PC-9 (cell line): ENCODE data around the gene ELOA. TPM values are rescaled to one million over a fixed set of nuclear protein-coding genes. Genes with fewer than 3 reads are reported as not detected.

Source experiments
- BruUV-seq: library from RNA; stranded (reverse); fragments of 400-500 nt; replicated peaks from 2 replicates; lab custom pipeline; 2021; lab: Mats Ljungman, UMichigan
- CTCF ChIA-PET: fragments of 300-600 bp; sonication (Branson Sonifier 250); formaldehyde crosslinking; loops from one replicate; lab custom pipeline; 2022; ENCODE audit warnings: antibody characterized with exemption; lab: Charles Lee
- POLR2A ChIA-PET: fragments of 300-600 bp; sonication (Branson Sonifier 250); formaldehyde crosslinking; loops from one replicate; lab custom pipeline; 2022; ENCODE audit warnings: antibody characterized with exemption; ENCODE audit not compliant: unreplicated experiment; lab: Charles Lee
- DNase-seq, 2 experiments: peaks; one replicate each; pipeline versions ENCODE4 v3.0.0 to v3.0.0-alpha.2; 2015 to 2022; ENCODE audit warnings: mixed read lengths in 1 of 2
- H2AFZ ChIP-seq: fragments of 200-600 bp; sonication (generic); 2 replicates; pipeline ENCODE4 v1.8.1; 2017; ENCODE audit warnings: antibody characterized with exemption
- H3F3A ChIP-seq: fragments of 200-600 bp; sonication (generic); 2 replicates; pipeline ENCODE4 v1.8.1; 2017; ENCODE audit warnings: antibody characterized with exemption, mild to moderate bottlenecking, low read depth; ENCODE audit not compliant: insufficient read depth
- H3K27ac ChIP-seq: fragments of 200-600 bp; sonication (generic); 2 replicates; pipeline ENCODE4 v1.6.1; 2016; ENCODE audit warnings: mixed run types
- H3K27me3 ChIP-seq: fragments of 200-600 bp; sonication (generic); 2 replicates; pipeline ENCODE4 v1.6.1; 2016; ENCODE audit warnings: low read depth, mixed run types; ENCODE audit not compliant: insufficient read depth
- H3K36me3 ChIP-seq: fragments of 200-600 bp; sonication (generic); 2 replicates; pipeline ENCODE4 v1.6.1; 2016; ENCODE audit warnings: low read depth, mixed run types
- H3K4me1 ChIP-seq: fragments of 200-600 bp; sonication (generic); replicated peaks from 2 replicates; pipeline ENCODE4 v1.6.1; 2016; ENCODE audit warnings: mixed run types; ENCODE audit not compliant: insufficient read depth
- H3K4me2 ChIP-seq: fragments of 200-600 bp; sonication (generic); 2 replicates; pipeline ENCODE4 v1.6.1; 2017; ENCODE audit warnings: mixed run types
- H3K4me3 ChIP-seq: fragments of 200-600 bp; sonication (generic); 2 replicates; pipeline ENCODE4 v1.6.1; 2016; ENCODE audit warnings: mixed run types
- H3K79me2 ChIP-seq: fragments of 200-600 bp; sonication (generic); 2 replicates; pipeline ENCODE4 v1.6.1; 2017; ENCODE audit warnings: low read depth, mixed run types
- H3K9me2 ChIP-seq: fragments of 200-600 bp; sonication (generic); 2 replicates; pipeline ENCODE4 v1.8.1; 2017; ENCODE audit warnings: mild to moderate bottlenecking; ENCODE audit not compliant: insufficient read depth
- H3K9me3 ChIP-seq: fragments of 200-600 bp; sonication (generic); 2 replicates; pipeline ENCODE4 v1.8.1; 2016; ENCODE audit warnings: low read depth; ENCODE audit not compliant: insufficient read depth
- H4K20me1 ChIP-seq: fragments of 200-600 bp; sonication (generic); 2 replicates; pipeline ENCODE4 v1.8.1; 2017; ENCODE audit not compliant: insufficient read depth
- CTCF ChIP-seq: fragments of 200-600 bp; sonication (generic); conservative IDR thresholded peaks from 2 replicates; pipeline ENCODE4 v1.6.1; 2017; ENCODE audit warnings: mixed run types, antibody characterized with exemption, mild to moderate bottlenecking, moderate library complexity
- EZH2 ChIP-seq: fragments of 200-600 bp; sonication (generic); IDR thresholded peaks from 2 replicates; pipeline ENCODE4 v1.8.0; 2017; ENCODE audit warnings: antibody characterized with exemption, low read depth
- intact Hi-C: fragments of 100-400 bp; cut with micrococcal nuclease; formaldehyde crosslinking; loops from one replicate; pipeline ENCODE4 v1.10.0; 2022; ENCODE audit not compliant: unreplicated experiment
- total RNA-seq: library from RNA; stranded (reverse); gene quantifications from 2 replicates; pipeline ENCODE4 v1.2.3, GENCODE V29; 2021

The ELOA gene
- total RNA-seq, 1 experiment from 2014 or later = 26.2 TPM

GRCh38 chr1:23748016-23748415 lies 4.7 kb downstream of the ELOA start:
- Histone ChIP-seq H3K4me1 (peaks cover 11% of the 10 kb centered on the region), H3K9me3 (no peaks in the 10 kb centered on the region), H3K36me3 (no peaks in the 10 kb centered on the region), H2AFZ (no peak overlapping the region), H3K4me2 (no peak overlapping the region), H3K9me2 (no peaks in the 10 kb centered on the region), H3K27ac (no peak overlapping the region), H3K4me3 (no peak overlapping the region), H3F3A (peaks cover 10% of the 10 kb centered on the region; the same call in 1 of the 2 replicates), H3K27me3 (no peaks in the 10 kb centered on the region), H3K79me2 (peaks cover 57% of the 10 kb centered on the region), H4K20me1 (peaks cover 24% of the 10 kb centered on the region)
- no peak for DNase-seq
- no TSS peak for BruUV-seq
- ChIA-PET POLR2A (no interaction called here), CTCF (no interaction called here)
- intact Hi-C loops = no loop called here
- no peak for TF ChIP-seq CTCF
- no peak for TF ChIP-seq EZH2

DNA sequence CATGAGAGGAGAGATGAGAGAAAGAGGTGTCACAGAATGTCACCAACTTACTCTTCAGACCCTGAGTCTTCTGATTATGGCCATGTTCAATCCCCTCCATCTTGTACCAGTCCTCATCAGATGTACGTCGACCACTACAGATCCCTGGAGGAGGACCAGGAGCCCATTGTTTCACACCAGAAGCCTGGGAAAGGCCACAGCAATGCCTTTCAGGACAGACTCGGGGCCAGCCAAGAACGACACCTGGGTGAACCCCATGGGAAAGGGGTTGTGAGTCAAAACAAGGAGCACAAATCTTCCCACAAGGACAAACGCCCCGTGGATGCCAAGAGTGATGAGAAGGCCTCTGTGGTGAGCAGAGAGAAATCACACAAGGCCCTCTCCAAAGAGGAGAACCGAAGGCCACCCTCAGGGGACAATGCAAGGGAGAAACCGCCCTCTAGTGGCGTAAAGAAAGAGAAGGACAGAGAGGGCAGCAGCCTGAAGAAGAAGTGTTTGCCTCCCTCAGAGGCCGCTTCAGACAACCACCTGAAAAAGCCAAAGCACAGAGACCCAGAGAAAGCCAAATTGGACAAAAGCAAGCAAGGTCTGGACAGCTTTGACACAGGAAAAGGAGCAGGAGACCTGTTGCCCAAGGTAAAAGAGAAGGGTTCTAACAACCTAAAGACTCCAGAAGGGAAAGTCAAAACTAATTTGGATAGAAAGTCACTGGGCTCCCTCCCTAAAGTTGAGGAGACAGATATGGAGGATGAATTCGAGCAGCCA lies 8.0 kb downstream of the ELOA start:
- ChIA-PET CTCF (no interaction called here), POLR2A (no interaction called here)
- Histone ChIP-seq H3K4me1 (no peaks in the 10 kb centered on the region), H3K27me3 (no peaks in the 10 kb centered on the region), H3K4me3 (no peak overlapping the region), H3K27ac (no peak overlapping the region), H2AFZ (no peak overlapping the region), H4K20me1 (peaks cover 8% of the 10 kb centered on the region), H3K9me3 (no peaks in the 10 kb centered on the region), H3F3A (peaks cover 10% of the 10 kb centered on the region; the same call in 1 of the 2 replicates), H3K4me2 (no peak overlapping the region), H3K79me2 (peaks cover 32% of the 10 kb centered on the region), H3K36me3 (peaks cover 14% of the 10 kb centered on the region; the same call in 1 of the 2 replicates), H3K9me2 (no peaks in the 10 kb centered on the region)
- intact Hi-C loops = loop anchor here (1.0 kb wide), 1 partner anchor 207 kb away; no protein-coding TSS in a partner anchor
- peak in 1 of 2 experiments; percentile 20 for DNase-seq
- peak; percentile 74 for TF ChIP-seq CTCF
- no peak for TF ChIP-seq EZH2
- BruUV-seq = no TSS peak

GRCh38 chr1:23751815-23752200 lies 8.5 kb downstream of the ELOA start:
- TF ChIP-seq CTCF (no peak), EZH2 (no peak)
- POLR2A ChIA-PET = no interaction called here
- CTCF ChIA-PET = no interaction called here
- Histone ChIP-seq H3K4me3 (no peak overlapping the region), H3K4me2 (no peak overlapping the region), H3K9me2 (no peaks in the 10 kb centered on the region), H3K9me3 (no peaks in the 10 kb centered on the region), H3F3A (peaks cover 13% of the 10 kb centered on the region; the same call in 1 of the 2 replicates), H3K27me3 (no peaks in the 10 kb centered on the region), H3K4me1 (no peaks in the 10 kb centered on the region), H3K36me3 (peaks cover 14% of the 10 kb centered on the region; the same call in 1 of the 2 replicates), H4K20me1 (peaks cover 3% of the 10 kb centered on the region), H3K79me2 (peaks cover 27% of the 10 kb centered on the region), H2AFZ (no peak overlapping the region), H3K27ac (no peak overlapping the region)
- no TSS peak for BruUV-seq
- intact Hi-C loops = loop anchor here (1.0 kb wide), 1 partner anchor 208 kb away; no protein-coding TSS in a partner anchor
- no peak for DNase-seq
